ENCODE measurements around the gene JARID2.

- TF ChIP-seq POLR2A (IDR thresholded peaks at IDR 0.05; ENCODE audit: extremely low read depth, insufficient read length): no peak
- no peak for TF ChIP-seq MAX (IDR thresholded peaks at IDR 0.05; ENCODE audit: low read depth, low read length)
Measured at GRCh38 chr6:15501826-15502445, 256.1 kb downstream of the JARID2 start.

Data from NB4 (cell line).